Caco-2 (cell line): Measurements from ENCODE around the gene TMEM53. TPM values are rescaled to one million over a fixed set of nuclear protein-coding genes. Genes with fewer than 3 reads are reported as not detected.

Experiments used
- BruUV-seq: library from RNA; stranded (reverse); fragments of 400-500 nt; replicated peaks from 2 replicates; lab custom pipeline; 2021; lab: Mats Ljungman, UMichigan
- CTCF ChIA-PET: fragments of 300-600 bp; sonication (Branson Sonifier 250); formaldehyde crosslinking; loops from one replicate; lab custom pipeline; 2022; ENCODE audit warnings: antibody characterized with exemption; lab: Charles Lee
- POLR2A ChIA-PET: fragments of 300-600 bp; sonication (Branson Sonifier 250); formaldehyde crosslinking; loops from one replicate; lab custom pipeline; 2022; ENCODE audit warnings: antibody characterized with exemption; lab: Charles Lee
- DNase-seq, 2 experiments: peaks; one replicate each; pipeline versions ENCODE4 v3.0.0 to v3.0.0-alpha.2; 2020 to 2022
- H3K27me3 ChIP-seq: replicated peaks from 2 replicates; pipeline ENCODE4 v1.6.0; 2011; ENCODE audit warnings: low read length; ENCODE audit not compliant: control insufficient read depth, insufficient read depth
- H3K36me3 ChIP-seq: 2 replicates; pipeline ENCODE4 v1.5.1; 2011; ENCODE audit warnings: low read length; ENCODE audit not compliant: control insufficient read depth, insufficient read depth
- H3K4me1 ChIP-seq: fragments of 250-450 bp; sonication (Bioruptor Pico); 2 replicates; pipeline ENCODE4 v1.5.1; 2020; ENCODE audit warnings: mild to moderate bottlenecking
- H3K4me3 ChIP-seq: 2 replicates; pipeline ENCODE4 v1.5.1; 2011; ENCODE audit warnings: low read depth, mild to moderate bottlenecking, control low read depth, low read length
- H3K9me3 ChIP-seq: fragments of 250-450 bp; sonication (Bioruptor Pico); 2 replicates; pipeline ENCODE4 v1.5.1; 2020; ENCODE audit warnings: mild to moderate bottlenecking, moderate library complexity
- H3K27ac Mint-ChIP-seq: one replicate; pipeline ENCODE4 v1.8.0; 2022; ENCODE audit warnings: mixed read lengths; ENCODE audit not compliant: unreplicated experiment
- H3K27me3 Mint-ChIP-seq: one replicate; pipeline ENCODE4 v1.8.0; 2022; ENCODE audit warnings: mixed read lengths; ENCODE audit not compliant: insufficient read depth, unreplicated experiment
- H3K36me3 Mint-ChIP-seq: one replicate; pipeline ENCODE4 v1.8.0; 2022; ENCODE audit warnings: mild to moderate bottlenecking, mixed read lengths; ENCODE audit not compliant: insufficient read depth, unreplicated experiment
- H3K4me1 Mint-ChIP-seq: one replicate; pipeline ENCODE4 v1.8.0; 2022; ENCODE audit warnings: low read depth, mixed read lengths; ENCODE audit not compliant: unreplicated experiment
- H3K4me3 Mint-ChIP-seq: one replicate; pipeline ENCODE4 v1.8.0; 2022; ENCODE audit warnings: mild to moderate bottlenecking, moderate library complexity, mixed read lengths; ENCODE audit not compliant: unreplicated experiment
- H3K9me3 Mint-ChIP-seq: one replicate; pipeline ENCODE4 v1.8.0; 2022; ENCODE audit warnings: mixed read lengths; ENCODE audit not compliant: unreplicated experiment
- intact Hi-C: fragments of 100-400 bp; cut with micrococcal nuclease; formaldehyde crosslinking; loops from one replicate; pipeline ENCODE4 v1.10.0; 2022; ENCODE audit not compliant: unreplicated experiment
- total RNA-seq: library from RNA; stranded (reverse); gene quantifications from 2 replicates; pipeline ENCODE4 v1.2.3, GENCODE V29; 2022
- TF ChIP-seq, protein P1 (sequence below), 2 experiments: fragments of 200-600 bp in 1 of 2; IDR thresholded peaks; 1 replicate in 1 of 2; 2 replicates in 1 of 2; pipeline versions ENCODE4 v1.5.1 to v1.8.0; 2011 to 2022; ENCODE audit warnings: antibody characterized with exemption in 1 of 2, control low read depth in 1 of 2, inconsistent platforms in 1 of 2, low read depth in 1 of 2, low read length in 1 of 2, mild to moderate bottlenecking in 1 of 2, moderate library complexity in 1 of 2; ENCODE audit not compliant: insufficient read depth in 1 of 2, severe bottlenecking in 1 of 2, unreplicated experiment in 1 of 2

The TMEM53 gene
- total RNA-seq, 1 experiment from 2014 or later = 4.4 TPM

DNA sequence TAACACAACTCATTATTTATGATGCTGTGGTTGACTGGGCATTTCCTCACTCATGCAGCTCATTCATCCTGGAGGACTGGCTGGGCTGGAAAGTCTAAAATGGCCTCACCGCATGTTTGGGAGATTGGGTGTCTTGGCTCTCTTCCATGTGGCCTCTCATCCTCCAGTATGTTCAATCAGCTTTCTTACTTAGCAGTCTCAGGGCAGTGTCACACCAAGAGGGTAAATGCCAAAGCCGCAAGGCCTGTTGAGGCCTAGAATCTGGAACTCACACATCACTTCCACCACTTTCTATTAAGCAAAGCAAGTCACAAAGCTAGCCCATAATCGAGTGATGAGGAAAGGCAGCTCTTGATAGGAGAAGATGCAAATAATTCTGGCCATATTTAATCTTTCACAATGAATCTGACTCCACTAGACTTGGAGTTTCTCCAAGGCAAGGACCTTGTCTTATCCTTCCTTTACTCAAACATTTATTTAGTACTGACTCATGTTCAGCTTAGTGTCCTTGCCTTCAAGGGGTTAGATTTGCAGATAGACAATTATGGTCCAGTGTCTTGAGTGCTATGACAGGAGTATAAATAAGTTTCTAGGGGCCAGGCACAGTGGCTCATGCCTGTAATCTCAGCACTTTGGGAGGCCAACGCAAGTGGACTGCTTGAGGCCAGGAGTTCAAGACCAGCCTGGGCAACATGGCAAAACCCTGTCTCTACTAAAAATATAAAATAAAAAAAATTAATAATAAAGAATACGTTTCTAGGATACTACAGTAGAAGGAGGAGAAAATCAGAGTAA, 45.1 kb downstream of the TMEM53 start:
- DNase-seq = no peak
- POLR2A ChIA-PET = no interaction called here
- Histone ChIP-seq H3K27me3 (no peaks in the 10 kb centered on the region), H3K4me3 (no peak overlapping the region), H3K4me1 (0 out of 2 replicates have a peak, but pooled peaks cover 4% of the 10 kb centered on the region), H3K36me3 (no peaks in the 10 kb centered on the region), H3K9me3 (no peaks in the 10 kb centered on the region)
- no TSS peak for BruUV-seq
- CTCF ChIA-PET = no interaction called here
- H3K27me3 Mint-ChIP-seq = no peaks in the 10 kb centered on the region
- no peak overlapping the region for H3K27ac Mint-ChIP-seq
- intact Hi-C loops = no loop called here
- no peaks in the 10 kb centered on the region for H3K9me3 Mint-ChIP-seq
- no peak overlapping the region for H3K4me3 Mint-ChIP-seq
- H3K4me1 Mint-ChIP-seq = peaks cover 8% of the 10 kb centered on the region
- TF ChIP-seq, protein P1, sequence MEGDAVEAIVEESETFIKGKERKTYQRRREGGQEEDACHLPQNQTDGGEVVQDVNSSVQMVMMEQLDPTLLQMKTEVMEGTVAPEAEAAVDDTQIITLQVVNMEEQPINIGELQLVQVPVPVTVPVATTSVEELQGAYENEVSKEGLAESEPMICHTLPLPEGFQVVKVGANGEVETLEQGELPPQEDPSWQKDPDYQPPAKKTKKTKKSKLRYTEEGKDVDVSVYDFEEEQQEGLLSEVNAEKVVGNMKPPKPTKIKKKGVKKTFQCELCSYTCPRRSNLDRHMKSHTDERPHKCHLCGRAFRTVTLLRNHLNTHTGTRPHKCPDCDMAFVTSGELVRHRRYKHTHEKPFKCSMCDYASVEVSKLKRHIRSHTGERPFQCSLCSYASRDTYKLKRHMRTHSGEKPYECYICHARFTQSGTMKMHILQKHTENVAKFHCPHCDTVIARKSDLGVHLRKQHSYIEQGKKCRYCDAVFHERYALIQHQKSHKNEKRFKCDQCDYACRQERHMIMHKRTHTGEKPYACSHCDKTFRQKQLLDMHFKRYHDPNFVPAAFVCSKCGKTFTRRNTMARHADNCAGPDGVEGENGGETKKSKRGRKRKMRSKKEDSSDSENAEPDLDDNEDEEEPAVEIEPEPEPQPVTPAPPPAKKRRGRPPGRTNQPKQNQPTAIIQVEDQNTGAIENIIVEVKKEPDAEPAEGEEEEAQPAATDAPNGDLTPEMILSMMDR (IDR thresholded peaks at IDR 0.05; ENCODE audit: insufficient read depth in 1 of 2, low read depth in 1 of 2, low read length in 1 of 2, severe bottlenecking in 1 of 2, unreplicated experiment in 1 of 2) = no peak
- peaks cover 15% of the 10 kb centered on the region for H3K36me3 Mint-ChIP-seq

DNA sequence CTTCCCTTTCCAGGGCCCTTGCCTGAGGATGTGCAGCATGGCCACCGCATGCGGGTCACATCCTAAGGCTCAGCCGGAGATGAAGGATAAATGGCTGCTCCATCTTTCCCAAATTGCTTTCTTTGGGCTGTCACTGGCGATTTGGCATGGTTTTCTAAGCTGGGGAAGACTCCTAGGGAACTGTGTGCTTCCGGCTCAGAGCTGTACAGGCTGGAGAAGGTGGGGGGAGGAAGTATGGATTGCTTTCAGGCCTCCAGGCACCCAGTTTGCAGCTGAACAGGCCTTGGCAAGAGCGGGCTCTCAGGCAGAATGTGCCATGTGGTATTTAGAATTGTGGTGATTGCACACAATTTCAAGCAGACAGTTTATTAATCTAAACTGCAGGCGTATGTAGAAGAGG, 48.9 kb downstream of the TMEM53 start:
- no TSS peak for BruUV-seq
- Histone ChIP-seq H3K27me3 (no peaks in the 10 kb centered on the region), H3K36me3 (no peaks in the 10 kb centered on the region), H3K4me1 (no peaks in the 10 kb centered on the region), H3K9me3 (no peaks in the 10 kb centered on the region), H3K4me3 (no peak overlapping the region)
- TF ChIP-seq, protein P1 (IDR thresholded peaks at IDR 0.05; ENCODE audit: insufficient read depth in 1 of 2, low read depth in 1 of 2, low read length in 1 of 2, severe bottlenecking in 1 of 2, unreplicated experiment in 1 of 2) = no peak
- H3K36me3 Mint-ChIP-seq = no peaks in the 10 kb centered on the region
- POLR2A ChIA-PET = no interaction called here
- CTCF ChIA-PET = interaction anchor here (0.7 kb wide), 1 partner anchor 14 kb away, joined by 3 read pairs; no protein-coding TSS in a partner anchor
- intact Hi-C loops = no loop called here
- no peak overlapping the region for H3K27ac Mint-ChIP-seq
- H3K4me3 Mint-ChIP-seq = no peak overlapping the region
- DNase-seq = no peak
- H3K4me1 Mint-ChIP-seq = peaks cover under 1% of the 10 kb centered on the region
- H3K27me3 Mint-ChIP-seq = no peaks in the 10 kb centered on the region
- no peaks in the 10 kb centered on the region for H3K9me3 Mint-ChIP-seq

DNA sequence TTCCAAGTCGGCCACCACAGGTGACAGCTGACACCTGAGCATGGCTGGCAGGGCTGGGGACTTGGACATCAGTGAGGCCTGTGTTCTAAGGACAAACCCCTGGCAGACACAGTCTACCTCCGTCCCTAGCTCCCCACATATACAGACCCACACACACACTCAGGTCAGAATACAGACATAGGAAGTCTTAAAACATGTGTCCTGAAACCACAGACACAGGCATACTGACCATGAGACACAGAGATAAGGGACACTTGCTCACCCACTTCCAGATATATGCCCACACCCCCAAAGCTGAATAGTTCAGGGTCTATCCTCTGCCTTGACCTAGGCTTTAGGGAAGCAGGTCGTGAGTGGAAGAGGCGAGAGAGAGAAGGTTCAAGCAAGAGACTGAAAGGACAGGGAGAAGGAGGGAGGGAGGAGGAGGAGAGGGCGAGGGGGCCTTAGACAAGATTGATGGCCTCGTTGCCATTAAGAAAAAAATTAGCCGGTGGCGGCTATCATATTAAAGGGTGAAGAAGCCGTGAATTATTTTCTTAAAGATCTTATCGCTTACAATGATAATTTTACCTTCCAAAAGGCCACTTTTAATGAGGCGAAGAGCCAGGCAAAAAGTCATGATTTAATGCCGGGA, 49.9 kb downstream of the TMEM53 start:
- Mint-ChIP-seq H3K4me1 (no peaks in the 10 kb centered on the region), H3K36me3 (no peaks in the 10 kb centered on the region), H3K27me3 (no peaks in the 10 kb centered on the region), H3K27ac (no peak overlapping the region), H3K9me3 (no peaks in the 10 kb centered on the region), H3K4me3 (no peak overlapping the region)
- ChIA-PET POLR2A (interaction anchor here (0.6 kb wide), 1 partner anchor 35 kb away, joined by 7 read pairs; no protein-coding TSS in a partner anchor), CTCF (no interaction called here)
- Histone ChIP-seq H3K9me3 (no peaks in the 10 kb centered on the region), H3K27me3 (no peaks in the 10 kb centered on the region), H3K36me3 (no peaks in the 10 kb centered on the region), H3K4me3 (no peak overlapping the region), H3K4me1 (no peaks in the 10 kb centered on the region)
- BruUV-seq = no TSS peak
- TF ChIP-seq, protein P1 (IDR thresholded peaks at IDR 0.05; ENCODE audit: insufficient read depth in 1 of 2, low read depth in 1 of 2, low read length in 1 of 2, severe bottlenecking in 1 of 2, unreplicated experiment in 1 of 2) = no peak
- intact Hi-C loops = no loop called here
- no peak for DNase-seq
